Cardiac fibroblast (primary cell): ENCODE data around the gene BCR.

Source experiments
- DNase-seq, 2 donors: peaks; one replicate each; pipeline versions ENCODE4 v3.0.0 to v3.0.0-alpha.2; 2010; ENCODE audit warnings: low read depth in 2 of 2
- H3K4me3 ChIP-seq, 2 donors: replicated peaks in 1 of 2; 1 replicate in 1 of 2; 2 replicates in 1 of 2; pipeline ENCODE4 v1.5.1; 2011; ENCODE audit warnings: low read depth in 2 of 2, low read length in 2 of 2, mild to moderate bottlenecking in 2 of 2, moderate library complexity in 1 of 2
- CTCF ChIP-seq: IDR thresholded peaks from one replicate; pipeline ENCODE4 v1.5.1; 2011; ENCODE audit warnings: low read depth, mild to moderate bottlenecking, low read length, inconsistent platforms

The BCR gene

GRCh38 chr22:23175817-23176644 is 4.3 kb upstream of the BCR start:
- no peak overlapping the region for H3K4me3 ChIP-seq
- no peak for TF ChIP-seq CTCF
- no peak for DNase-seq

- TF ChIP-seq CTCF = no peak
- DNase-seq = no peak
- no peak overlapping the region for H3K4me3 ChIP-seq
Measured at GRCh38 chr22:23176645-23177027, 3.7 kb upstream of the BCR start.

- no peak for TF ChIP-seq CTCF
- no peak for DNase-seq
- no peak overlapping the region for H3K4me3 ChIP-seq
Measured at GRCh38 chr22:23177197-23177596, 3.1 kb upstream of the BCR start.

- TF ChIP-seq CTCF = peak; percentile 98
- no peak overlapping the region for H3K4me3 ChIP-seq
- DNase-seq = peak; percentile 62 to 68
Measured at GRCh38 chr22:23178512-23179254, 1.6 kb upstream of the BCR start.

- DNase-seq = peak in 1 of 2 donors; percentile 26
- no peak for TF ChIP-seq CTCF
- peak overlapping the region; percentile 37 to 77 for H3K4me3 ChIP-seq
Measured at GRCh38 chr22:23179381-23180299, 669 bp upstream of the BCR start.

- peak overlapping the region; percentile 77 to 84 for H3K4me3 ChIP-seq
- no peak for TF ChIP-seq CTCF
- no peak for DNase-seq
Measured at GRCh38 chr22:23180893-23181720, 798 bp downstream of the BCR start.
